CD4-positive, alpha-beta T cell (primary cell): ENCODE results near the gene ATP2B3. TPM values are rescaled to one million over a fixed set of nuclear protein-coding genes. Genes with fewer than 3 reads are reported as not detected.

ENCODE experiments used
- ATAC-seq: fragments of 200-7000 bp; cut with Tn5 transposase; one replicate; pipeline ENCODE4 v1.10.0; 2022; ENCODE audit warnings: mild to moderate bottlenecking; ENCODE audit not compliant: poor library complexity
- CTCF ChIA-PET: fragments of 350-600 bp; sonication (Branson Sonifier 250); formaldehyde crosslinking; loops from one replicate; lab custom pipeline; 2021; ENCODE audit warnings: antibody characterized with exemption, inconsistent platforms; lab: Charles Lee
- POLR2A ChIA-PET: fragments of 350-600 bp; sonication (Branson Sonifier 250); formaldehyde crosslinking; loops from one replicate; lab custom pipeline; 2021; ENCODE audit warnings: antibody characterized with exemption, inconsistent platforms; lab: Charles Lee
- DNase-seq, 14 experiments: peaks; one replicate each; pipeline ENCODE4 v3.0.0-alpha.2; 2013 to 2020; ENCODE audit warnings: mixed read lengths in 2 of 14
- H3K27ac ChIP-seq, 2 donors: one replicate each; pipeline versions ENCODE4 v1.5.1 to v1.7.0; 2013; ENCODE audit warnings: low read length in 2 of 2, low read depth in 1 of 2, mild to moderate bottlenecking in 1 of 2
- H3K27me3 ChIP-seq, 2 experiments: 1 replicate in 1 of 2; 2 replicates in 1 of 2; pipeline versions ENCODE4 v1.6.1 to v1.7.0; 2013; ENCODE audit warnings: low read length in 2 of 2, control low read depth in 1 of 2, mild to moderate bottlenecking in 1 of 2, moderate library complexity in 1 of 2; ENCODE audit not compliant: insufficient read depth in 2 of 2, control insufficient read depth in 1 of 2
- H3K36me3 ChIP-seq: one replicate; pipeline ENCODE4 v1.6.1; 2013; ENCODE audit warnings: low read length, control low read depth; ENCODE audit not compliant: insufficient read depth
- H3K4me1 ChIP-seq: one replicate; pipeline ENCODE4 v1.6.1; 2013; ENCODE audit warnings: low read length, control low read depth; ENCODE audit not compliant: insufficient read depth
- H3K4me3 ChIP-seq: one replicate; pipeline ENCODE4 v1.5.1; 2013; ENCODE audit warnings: mild to moderate bottlenecking, low read length, moderate library complexity
- H3K9me3 ChIP-seq, 2 experiments: 1 replicate in 1 of 2; 2 replicates in 1 of 2; pipeline versions ENCODE4 v1.6.1 to v1.7.0; 2013; ENCODE audit warnings: low read length in 2 of 2, mild to moderate bottlenecking in 2 of 2, control low read depth in 1 of 2, moderate library complexity in 1 of 2; ENCODE audit not compliant: control insufficient read depth in 1 of 2, insufficient read depth in 1 of 2
- H3K27ac Mint-ChIP-seq: one replicate; pipeline ENCODE4 v1.8.0; 2020; ENCODE audit warnings: mixed read lengths
- H3K27me3 Mint-ChIP-seq: one replicate; pipeline ENCODE4 v1.8.0; 2021; ENCODE audit warnings: mixed read lengths
- H3K36me3 Mint-ChIP-seq: one replicate; pipeline ENCODE4 v1.8.0; 2021; ENCODE audit warnings: low read depth, mixed read lengths
- H3K4me1 Mint-ChIP-seq: one replicate; pipeline ENCODE4 v1.8.0; 2021; ENCODE audit warnings: low read depth, mixed read lengths
- H3K4me3 Mint-ChIP-seq: one replicate; pipeline ENCODE4 v1.8.0; 2020; ENCODE audit warnings: mild to moderate bottlenecking, mixed read lengths
- H3K9me3 Mint-ChIP-seq: one replicate; pipeline ENCODE4 v1.8.0; 2020; ENCODE audit warnings: mixed read lengths
- intact Hi-C, 2 experiments: fragments of 100-400 bp; cut with DNase I in 1 of 2; cut with micrococcal nuclease in 1 of 2; formaldehyde crosslinking; loops; one replicate each; pipeline versions ENCODE4 v1.15.1 to v1.9.0; 2023 to 2025; cut with DNase I, micrococcal nuclease
- total RNA-seq, 174 experiments: library from RNA in 2 of 174; stranded (reverse) in 2 of 174; gene quantifications; one replicate each; pipeline ENCODE4 v1.2.3 and lab custom pipeline; 2021 to 2026
- TF ChIP-seq, protein P1 (sequence below): fragments of 200-600 bp; IDR thresholded peaks from one replicate; pipeline ENCODE4 v1.8.0; 2022; ENCODE audit warnings: antibody characterized with exemption, mild to moderate bottlenecking

ATP2B3 gene
- total RNA-seq, 2 experiments from 2014 or later, result not detected

DNA sequence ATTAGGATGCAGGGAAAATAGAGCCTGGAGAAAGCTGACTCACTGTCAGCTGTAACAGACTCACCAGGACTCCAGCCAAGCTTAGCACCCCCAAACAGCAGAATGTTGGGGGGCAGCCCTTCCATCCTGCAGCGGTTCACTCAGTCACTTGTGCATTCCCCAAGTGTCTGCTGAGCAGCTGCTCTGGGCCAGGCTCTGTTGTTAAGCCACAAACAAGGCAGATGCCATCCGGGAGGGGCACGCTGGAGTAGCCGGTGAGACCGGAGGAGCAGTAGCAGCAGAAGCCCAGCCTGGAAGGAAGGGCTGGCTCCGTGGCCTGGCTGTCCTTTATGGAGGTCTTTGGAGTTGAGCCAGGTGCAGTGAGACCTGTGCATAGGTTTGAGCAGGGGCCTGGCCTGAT, 59.5 kb downstream of the ATP2B3 start:
- ChIA-PET CTCF (interaction anchor here (0.9 kb wide), 1 partner anchor 91 kb away, joined by 3 read pairs; no protein-coding TSS in a partner anchor), POLR2A (no interaction called here)
- TF ChIP-seq, protein P1, sequence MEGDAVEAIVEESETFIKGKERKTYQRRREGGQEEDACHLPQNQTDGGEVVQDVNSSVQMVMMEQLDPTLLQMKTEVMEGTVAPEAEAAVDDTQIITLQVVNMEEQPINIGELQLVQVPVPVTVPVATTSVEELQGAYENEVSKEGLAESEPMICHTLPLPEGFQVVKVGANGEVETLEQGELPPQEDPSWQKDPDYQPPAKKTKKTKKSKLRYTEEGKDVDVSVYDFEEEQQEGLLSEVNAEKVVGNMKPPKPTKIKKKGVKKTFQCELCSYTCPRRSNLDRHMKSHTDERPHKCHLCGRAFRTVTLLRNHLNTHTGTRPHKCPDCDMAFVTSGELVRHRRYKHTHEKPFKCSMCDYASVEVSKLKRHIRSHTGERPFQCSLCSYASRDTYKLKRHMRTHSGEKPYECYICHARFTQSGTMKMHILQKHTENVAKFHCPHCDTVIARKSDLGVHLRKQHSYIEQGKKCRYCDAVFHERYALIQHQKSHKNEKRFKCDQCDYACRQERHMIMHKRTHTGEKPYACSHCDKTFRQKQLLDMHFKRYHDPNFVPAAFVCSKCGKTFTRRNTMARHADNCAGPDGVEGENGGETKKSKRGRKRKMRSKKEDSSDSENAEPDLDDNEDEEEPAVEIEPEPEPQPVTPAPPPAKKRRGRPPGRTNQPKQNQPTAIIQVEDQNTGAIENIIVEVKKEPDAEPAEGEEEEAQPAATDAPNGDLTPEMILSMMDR, result no peak
- intact Hi-C loops, result no loop called here
- Mint-ChIP-seq H3K36me3 (no peaks in the 10 kb centered on the region), H3K4me3 (no peak overlapping the region), H3K9me3 (no peaks in the 10 kb centered on the region), H3K4me1 (peaks cover 9% of the 10 kb centered on the region), H3K27me3 (no peaks in the 10 kb centered on the region), H3K27ac (no peak overlapping the region)
- no peaks in the 10 kb centered on the region for H3K27me3 ChIP-seq
- no peaks in the 10 kb centered on the region for H3K9me3 ChIP-seq
- no peak overlapping the region for H3K4me3 ChIP-seq
- H3K4me1 ChIP-seq, result peaks cover 5% of the 10 kb centered on the region
- DNase-seq, result no peak
- ATAC-seq, result no peak
- no peak overlapping the region for H3K27ac ChIP-seq
- H3K36me3 ChIP-seq, result no peaks in the 10 kb centered on the region

DNA sequence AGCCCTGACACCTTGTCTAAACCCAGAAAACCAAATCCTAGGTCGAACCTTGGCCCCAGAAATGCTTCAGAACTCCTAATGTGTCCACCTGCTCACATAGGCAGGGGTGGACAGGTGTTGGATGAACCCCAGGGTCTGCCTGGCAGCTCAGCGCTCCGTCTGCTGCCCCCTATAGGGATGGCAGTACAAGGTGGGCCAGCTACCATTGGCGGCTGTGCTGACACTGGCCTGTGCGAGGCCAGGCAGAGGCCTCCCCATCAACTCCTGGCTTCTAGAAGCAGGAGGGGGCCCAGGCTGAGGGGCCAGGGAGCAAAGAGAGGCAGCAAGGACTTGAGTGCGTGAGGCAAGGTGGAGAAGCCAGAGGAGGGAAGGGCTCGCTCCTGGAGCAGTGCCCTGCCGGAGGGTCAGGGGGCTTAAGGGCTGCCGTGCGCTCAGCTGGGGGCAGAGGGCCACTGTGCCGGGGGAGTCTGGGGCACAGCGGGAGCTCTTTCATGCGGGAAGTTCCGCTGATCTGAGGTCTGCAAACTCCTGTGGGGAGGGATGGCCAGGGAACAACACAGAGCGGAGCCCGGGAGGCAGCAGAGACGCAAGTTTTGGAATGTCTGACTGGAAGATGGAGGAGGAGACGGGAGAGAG, 60.9 kb downstream of the ATP2B3 start:
- no peaks in the 10 kb centered on the region for H3K36me3 Mint-ChIP-seq
- peaks cover 15% of the 10 kb centered on the region for H3K4me1 ChIP-seq
- no peak overlapping the region for H3K4me3 ChIP-seq
- intact Hi-C loops, result no loop called here
- TF ChIP-seq, protein P1, result no peak
- no peak overlapping the region for H3K4me3 Mint-ChIP-seq
- ChIA-PET CTCF (no interaction called here), POLR2A (no interaction called here)
- H3K9me3 ChIP-seq, result no peaks in the 10 kb centered on the region
- H3K4me1 Mint-ChIP-seq, result peaks cover 21% of the 10 kb centered on the region
- no peaks in the 10 kb centered on the region for H3K27me3 Mint-ChIP-seq
- H3K27ac Mint-ChIP-seq, result no peak overlapping the region
- no peak for DNase-seq
- H3K27ac ChIP-seq, result no peak overlapping the region
- H3K9me3 Mint-ChIP-seq, result no peaks in the 10 kb centered on the region
- H3K27me3 ChIP-seq, result no peaks in the 10 kb centered on the region
- ATAC-seq, result no peak
- H3K36me3 ChIP-seq, result no peaks in the 10 kb centered on the region

DNA sequence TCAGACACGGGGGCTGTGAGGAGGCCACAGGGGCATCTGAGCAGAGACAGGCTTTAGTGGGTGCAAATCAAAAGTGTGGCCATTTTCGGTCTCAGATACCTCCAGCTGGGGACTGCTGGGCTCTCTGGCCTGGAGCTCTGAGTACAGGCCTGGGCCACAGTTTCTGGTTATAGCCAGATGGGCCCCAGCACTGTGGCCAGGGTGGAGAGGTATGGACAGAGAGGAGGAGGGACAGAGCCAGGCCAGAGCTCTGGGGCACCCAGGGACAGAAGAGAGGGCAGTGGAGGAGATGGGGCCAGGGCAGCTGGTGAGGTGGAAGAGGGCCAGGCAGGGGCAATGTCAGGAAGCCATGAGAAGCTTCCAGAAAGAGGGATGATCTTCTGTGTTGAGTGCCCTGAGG, 61.4 kb downstream of the ATP2B3 start:
- DNase-seq, result no peak
- ChIA-PET POLR2A (no interaction called here), CTCF (no interaction called here)
- intact Hi-C loops, result no loop called here
- Mint-ChIP-seq H3K4me1 (peaks cover 26% of the 10 kb centered on the region), H3K4me3 (no peak overlapping the region), H3K36me3 (no peaks in the 10 kb centered on the region), H3K27ac (no peak overlapping the region), H3K9me3 (no peaks in the 10 kb centered on the region), H3K27me3 (no peaks in the 10 kb centered on the region)
- H3K36me3 ChIP-seq, result no peaks in the 10 kb centered on the region
- no peaks in the 10 kb centered on the region for H3K9me3 ChIP-seq
- H3K4me3 ChIP-seq, result no peak overlapping the region
- no peak for ATAC-seq
- no peak overlapping the region for H3K27ac ChIP-seq
- TF ChIP-seq, protein P1, result no peak
- no peaks in the 10 kb centered on the region for H3K27me3 ChIP-seq
- peaks cover 21% of the 10 kb centered on the region for H3K4me1 ChIP-seq
